Activated CD8-positive, alpha-beta memory T cell treated with anti-CD3 and anti-CD28 coated beads, Interleukin-2, amount 50 U/mL, for 48 hours (primary cell): ENCODE data around the gene SSTR5.
"Not testable (repeated sequence)": the region's sequence is repeated elsewhere in the genome, so short reads cannot be mapped to it uniquely, and the experiment has no call there.

ENCODE experiments used
- DNase-seq: peaks from one replicate; pipeline ENCODE4 v3.0.0-alpha.2; 2020

Gene SSTR5

DNA sequence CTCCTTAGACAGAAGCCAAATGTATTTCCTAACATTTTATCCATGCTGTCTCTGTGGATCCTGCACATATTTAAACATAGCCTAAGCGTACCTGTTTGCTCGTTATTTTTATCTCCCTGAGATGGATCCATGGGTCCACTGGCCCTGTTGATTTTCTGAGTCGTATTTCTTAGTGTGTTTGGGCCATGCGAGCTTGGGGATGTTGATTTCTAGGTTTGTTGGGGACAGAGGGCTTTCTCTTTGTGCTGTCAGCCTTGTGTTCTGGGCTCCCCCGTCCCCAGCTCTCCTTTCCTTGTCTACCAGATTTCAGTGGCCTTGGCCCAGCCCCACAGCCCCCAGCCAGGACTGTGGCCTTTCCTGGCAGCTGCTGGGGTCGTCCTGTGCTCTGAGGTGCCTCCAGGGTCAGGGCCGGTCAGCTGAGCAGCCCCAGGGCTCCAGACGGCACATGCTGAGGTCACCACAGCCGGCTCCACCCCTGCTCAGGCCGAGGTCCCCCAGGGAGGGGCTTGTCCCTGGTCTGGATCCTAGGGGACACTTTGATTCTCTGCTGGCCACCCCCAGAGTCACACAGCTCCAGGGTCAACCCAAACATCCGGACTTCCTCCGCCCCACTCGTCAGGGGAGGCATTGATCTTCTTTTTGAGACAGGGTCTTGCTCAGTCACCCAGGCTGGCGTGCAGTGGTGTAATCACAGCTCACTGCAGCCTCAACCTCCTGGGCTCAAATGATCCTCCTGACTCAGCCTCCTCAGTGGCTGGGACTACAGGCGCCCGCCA lies 4.4 kb downstream of the SSTR5 start:
- no peak for DNase-seq

DNA sequence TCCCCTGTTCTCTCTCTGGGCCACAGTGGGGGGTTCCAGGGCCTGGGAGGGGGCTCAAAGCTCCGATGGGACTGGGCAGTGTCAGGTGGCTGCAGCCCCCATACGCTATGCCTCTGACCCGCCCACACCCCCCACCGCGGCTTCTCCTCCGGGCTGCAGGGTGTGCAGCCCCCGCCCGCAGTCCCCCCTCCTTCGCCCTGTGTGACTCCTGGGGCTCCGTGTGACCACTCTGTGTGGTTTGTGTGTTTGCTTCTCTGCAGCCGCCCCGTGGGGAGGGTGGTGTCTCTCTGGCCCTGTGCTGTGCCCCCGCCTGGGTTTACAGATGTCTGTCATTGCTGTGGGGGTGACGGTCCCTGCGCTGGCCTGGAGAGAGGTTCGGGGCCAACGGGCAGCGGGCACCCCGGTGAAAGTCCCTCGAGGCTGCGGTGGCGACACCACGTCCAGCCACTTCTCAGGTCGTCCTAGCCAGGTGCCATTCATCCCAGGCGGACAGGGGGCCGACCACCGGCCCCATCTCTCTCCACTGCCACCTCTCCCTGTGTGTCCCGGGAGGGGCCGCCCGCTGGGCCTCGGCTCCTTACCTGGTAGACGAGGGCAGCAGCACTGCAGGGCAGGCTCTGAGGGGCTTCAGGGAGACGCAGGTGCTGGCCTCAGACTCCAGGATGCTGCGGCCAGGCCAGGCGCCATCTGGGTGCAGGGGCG lies 5.5 kb downstream of the SSTR5 start:
- no peak for DNase-seq

DNA sequence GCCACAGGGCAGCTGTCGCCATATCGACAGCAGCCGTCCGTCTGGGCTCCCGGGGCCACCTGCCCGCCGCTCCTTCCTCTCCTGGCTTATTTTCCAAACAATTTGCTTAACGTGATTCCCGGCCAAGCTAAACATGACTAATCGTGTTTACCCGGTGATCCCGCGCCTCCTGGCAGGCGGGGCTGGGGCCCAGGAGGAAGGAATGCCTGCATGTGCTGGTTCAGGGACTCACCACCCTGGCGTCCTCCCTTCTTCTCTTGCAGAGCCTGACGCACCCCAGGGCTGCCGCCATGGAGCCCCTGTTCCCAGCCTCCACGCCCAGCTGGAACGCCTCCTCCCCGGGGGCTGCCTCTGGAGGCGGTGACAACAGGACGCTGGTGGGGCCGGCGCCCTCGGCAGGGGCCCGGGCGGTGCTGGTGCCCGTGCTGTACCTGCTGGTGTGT lies 6.1 kb downstream of the SSTR5 start:
- DNase-seq, result no peak

DNA sequence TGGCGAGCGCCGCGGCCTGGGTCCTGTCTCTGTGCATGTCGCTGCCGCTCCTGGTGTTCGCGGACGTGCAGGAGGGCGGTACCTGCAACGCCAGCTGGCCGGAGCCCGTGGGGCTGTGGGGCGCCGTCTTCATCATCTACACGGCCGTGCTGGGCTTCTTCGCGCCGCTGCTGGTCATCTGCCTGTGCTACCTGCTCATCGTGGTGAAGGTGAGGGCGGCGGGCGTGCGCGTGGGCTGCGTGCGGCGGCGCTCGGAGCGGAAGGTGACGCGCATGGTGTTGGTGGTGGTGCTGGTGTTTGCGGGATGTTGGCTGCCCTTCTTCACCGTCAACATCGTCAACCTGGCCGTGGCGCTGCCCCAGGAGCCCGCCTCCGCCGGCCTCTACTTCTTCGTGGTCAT lies 6.8 kb downstream of the SSTR5 start:
- no peak for DNase-seq

DNA sequence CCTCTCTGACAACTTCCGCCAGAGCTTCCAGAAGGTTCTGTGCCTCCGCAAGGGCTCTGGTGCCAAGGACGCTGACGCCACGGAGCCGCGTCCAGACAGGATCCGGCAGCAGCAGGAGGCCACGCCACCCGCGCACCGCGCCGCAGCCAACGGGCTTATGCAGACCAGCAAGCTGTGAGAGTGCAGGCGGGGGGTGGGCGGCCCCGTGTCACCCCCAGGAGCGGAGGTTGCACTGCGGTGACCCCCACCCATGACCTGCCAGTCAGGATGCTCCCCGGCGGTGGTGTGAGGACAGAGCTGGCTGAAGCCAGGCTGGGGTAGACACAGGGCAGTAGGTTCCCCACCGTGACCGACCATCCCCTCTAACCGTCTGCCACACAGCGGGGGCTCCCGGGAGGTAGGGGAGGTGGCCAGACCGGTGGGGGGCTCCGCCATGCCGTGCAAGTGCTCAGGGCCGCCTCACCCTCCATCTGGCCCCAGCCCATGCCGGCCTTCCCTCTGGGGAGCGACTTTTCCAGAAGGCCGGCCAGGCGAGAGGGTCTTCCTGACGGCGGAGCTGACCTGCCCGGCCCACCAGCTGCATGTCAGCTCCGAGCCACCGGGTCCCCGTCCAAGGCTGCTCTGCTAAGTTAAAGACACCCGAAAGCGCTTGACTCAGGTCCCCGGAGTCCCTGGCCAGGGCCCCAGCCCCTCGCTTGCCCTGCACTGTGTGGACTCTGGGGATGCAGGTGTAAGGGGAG lies 7.4 kb downstream of the SSTR5 start:
- DNase-seq, result no peak

DNA sequence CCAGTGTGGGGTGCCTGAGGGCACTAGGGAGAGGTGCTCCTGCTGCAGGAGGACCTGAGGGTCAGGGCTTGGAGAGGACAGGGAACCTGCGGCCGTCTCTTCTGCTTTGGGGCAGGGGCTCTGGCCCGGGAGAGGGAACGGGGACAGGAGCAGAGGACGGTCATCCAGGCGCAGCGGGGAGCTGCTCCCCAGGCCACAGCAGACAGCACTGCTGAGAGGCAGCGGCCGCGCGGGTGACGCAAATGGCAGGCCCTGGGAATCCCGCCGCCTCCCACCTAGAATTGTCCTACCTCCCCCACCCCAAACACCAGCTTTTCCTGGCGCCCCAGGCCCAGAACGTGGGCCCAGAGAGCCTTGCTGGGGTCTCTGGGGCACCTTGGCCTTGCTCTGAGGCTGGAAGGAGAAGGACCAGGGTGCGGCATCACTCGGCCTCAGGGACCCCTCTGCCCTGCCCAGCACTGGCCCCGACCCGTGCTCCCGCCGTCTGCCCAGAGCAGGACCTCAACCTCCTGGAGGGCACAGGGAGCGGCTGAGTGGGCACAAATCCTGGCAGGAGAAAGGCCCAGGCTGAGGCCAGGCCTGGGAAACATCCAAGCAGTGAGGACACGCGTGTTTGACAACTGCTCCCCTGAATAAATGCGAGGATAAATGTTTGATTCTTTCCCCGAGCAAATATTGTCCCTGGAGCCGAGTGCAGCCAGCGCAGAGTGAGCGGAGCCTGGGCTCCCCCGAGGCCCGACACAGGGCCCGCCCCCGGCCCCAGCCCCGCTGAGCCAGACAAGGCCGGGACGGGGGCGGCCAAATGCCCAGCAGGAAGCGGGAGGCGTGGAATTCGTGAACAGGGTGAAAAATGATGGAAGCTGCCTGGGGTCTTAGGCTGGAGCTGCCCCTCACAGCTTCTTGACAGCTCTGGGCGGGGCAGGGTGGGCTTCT lies 8.5 kb downstream of the SSTR5 start:
- DNase-seq, result no peak

DNA sequence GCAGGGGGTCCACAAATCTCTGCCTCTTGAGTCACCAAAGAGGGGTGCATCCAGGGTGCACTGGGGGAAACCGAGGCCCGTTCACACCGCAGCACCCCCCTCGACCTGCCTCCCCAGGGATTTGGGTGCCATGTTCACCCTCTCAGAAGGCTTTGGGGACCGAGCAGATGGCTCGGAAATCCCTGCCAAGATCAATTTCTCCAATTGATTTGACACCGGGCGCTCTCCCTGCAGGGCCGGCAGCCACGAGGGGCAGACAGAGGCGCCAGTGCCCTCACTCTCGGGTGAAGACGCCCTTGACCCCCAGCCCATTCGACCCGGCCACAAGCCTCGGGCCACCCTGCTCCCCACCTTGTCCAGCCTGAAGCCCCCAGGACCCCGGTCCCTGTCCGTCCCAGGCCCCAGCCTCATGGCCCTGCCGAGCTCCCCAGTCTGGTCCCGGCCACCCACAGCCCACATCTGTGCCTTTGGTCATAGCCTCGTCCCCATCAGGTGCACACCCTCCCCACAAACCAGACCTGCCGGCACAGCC lies 9.3 kb downstream of the SSTR5 start:
- DNase-seq, result no peak

DNA sequence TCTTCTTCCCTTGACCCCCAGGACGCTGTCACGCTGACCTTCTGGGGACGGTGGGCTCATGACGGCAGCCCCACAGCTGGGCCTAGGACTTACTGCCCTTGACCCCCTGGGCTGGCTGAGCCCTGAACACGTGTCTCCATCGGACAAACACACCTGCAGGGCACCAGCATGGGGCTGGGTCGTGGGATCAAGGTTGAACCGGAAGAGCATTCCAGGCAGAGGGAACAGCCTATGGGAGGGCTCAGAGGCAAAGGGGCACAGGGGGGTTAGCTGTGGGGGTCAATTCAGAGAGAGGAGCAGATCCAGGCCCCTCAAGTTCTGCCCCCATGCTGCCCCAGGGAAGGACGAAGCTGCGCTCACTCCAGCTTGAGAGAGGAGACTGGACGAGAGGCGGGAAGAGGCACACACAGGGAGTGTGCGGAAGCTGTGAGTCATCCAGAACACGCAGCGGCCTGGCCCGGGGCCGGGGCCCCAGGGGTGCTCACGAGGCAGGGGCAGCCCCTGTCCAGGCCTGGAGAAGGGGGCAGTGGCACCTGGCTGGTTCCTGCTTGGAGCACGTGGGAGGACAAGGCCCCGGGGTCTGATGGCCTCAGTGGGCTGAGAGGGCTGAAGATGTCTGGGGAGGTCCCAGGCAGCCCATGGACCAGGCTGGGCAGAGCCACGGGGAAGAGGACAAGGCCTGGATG lies 9.9 kb downstream of the SSTR5 start:
- no peak for DNase-seq

DNA sequence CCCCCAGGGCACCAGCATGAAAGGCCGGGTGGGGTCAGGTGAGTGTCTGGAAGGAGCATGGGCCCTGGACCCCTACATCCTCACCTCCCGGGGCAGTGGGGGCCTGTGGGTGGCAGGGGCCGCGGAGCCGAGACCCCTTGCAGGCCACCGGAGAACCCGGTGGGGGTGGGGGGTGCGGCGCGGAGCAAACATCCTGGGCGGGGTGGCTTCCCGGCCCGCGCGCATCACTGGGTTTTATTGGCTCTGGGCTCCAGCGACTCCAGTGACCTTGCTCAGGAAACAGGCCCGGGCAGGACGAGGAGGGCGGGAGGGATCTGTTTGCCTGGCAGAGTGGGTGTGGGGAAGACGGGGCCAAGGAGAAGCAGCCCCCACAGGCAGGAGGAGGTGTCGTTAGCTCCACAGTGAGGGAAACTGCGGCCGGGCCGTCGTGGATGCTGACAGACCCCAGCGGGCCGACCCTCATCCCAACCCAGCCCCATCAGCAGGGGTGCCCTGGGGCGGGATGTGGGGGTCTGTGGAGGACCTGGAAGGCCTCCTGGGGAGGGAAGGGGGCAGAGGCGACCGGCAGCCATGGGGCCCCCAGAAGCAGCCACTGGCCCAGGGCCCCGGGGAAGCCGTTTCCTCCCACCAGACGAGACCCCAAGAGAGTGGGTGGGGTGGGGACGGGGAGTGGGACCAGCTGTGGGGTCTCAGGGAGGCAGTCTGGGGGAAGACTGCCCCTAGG lies 10.6 kb downstream of the SSTR5 start:
- no peak for DNase-seq

DNA sequence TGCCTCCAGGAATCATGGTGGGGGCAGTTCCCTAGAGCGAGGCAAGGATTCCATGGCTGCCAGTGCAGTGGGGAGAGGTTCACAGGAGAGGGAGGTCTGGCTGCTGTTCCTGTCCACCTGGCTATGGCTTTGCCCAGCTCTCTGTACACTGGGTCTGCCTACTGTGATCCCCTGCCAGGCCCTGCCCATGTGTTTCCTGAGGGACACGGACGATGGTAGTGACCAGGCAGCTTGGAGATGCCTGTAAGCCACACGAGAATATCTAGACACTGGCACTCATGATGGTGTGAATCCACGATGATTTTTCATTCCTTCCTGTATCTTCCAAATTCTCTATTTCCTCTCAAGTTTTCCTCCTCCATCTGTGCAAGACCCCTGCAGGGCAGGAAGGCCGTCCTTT lies 12.4 kb downstream of the SSTR5 start:
- DNase-seq, result no peak

DNA sequence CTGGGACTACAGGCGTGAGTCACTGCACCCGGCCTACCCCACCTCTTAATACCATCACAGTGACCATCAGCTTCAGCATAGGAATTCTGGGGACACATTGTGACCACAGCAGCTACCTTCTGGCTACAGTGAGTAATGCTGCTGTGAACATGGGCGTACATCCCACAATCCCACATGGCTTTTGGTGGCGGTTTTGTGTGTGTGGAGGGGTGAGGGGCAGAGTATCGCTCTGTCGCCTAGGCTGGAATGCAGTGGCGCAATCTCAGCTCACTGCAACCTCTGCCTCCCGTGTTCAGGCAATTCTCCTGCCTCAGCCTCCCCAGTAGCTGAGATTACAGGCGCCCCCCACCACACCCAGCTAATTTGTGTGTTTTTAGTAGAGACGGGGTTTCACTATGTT lies 13.9 kb downstream of the SSTR5 start:
- DNase-seq, result not testable (repeated sequence)

DNA sequence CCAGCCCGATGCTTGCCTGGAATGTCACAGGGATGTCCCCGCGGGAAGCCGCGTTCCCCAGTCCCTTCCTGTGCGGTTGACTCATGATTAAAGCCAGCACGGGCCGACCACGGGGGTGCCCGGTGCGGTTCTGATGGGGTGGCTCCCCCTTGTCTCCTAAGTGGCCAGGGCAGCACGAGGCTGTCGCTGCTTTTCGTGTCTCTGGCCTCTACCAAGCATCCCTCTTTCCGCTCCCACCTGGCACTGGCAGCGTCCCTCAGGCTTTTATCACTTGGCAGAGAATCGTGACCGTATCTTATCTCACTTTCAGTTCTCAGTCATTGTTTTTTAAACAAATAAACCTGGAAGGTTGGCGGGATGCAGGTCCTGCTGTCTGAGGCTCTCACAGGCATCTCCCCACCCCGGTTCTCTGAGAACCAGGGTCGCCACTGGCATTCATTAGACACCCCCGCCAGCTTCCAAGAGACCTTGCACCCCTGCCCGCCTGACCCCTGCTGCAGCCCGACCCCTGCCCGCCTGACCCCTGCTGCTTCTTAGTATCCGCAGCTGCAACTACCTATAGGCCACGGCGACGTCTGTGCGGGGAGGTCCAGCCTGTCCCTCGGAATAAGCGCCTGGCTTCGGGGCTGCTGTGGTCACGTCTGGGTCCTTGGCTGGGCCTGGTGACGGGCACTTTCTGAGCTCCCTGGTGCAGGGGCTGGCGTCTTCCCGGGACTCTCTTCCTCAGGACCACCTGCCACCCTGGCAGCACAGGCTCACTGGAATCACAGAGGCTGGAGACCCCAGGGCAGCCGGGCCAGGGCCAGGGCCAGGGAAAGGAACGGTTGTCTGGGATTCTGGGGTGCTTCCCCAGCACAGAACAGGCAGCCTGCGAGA lies 16.0 kb downstream of the SSTR5 start:
- DNase-seq, result no peak

DNA sequence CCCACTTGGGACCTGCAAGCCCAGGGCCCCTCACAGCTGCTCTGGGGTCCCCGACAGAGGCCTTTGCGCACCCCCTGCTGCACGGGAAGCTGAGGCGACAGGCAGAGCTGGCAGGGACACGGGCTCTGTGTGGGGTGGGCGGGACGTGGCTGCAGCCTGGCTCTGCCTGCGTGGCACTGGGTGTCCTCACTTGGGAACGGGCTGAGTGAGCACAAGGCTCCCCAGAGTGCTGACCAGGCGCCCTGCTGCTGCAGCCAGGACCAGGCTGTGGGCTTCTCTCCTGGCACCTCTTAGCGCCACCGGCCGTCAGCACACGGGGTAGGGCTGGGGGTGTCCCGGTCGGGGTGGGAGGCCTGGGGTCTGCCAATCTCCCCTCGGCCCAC lies 16.9 kb downstream of the SSTR5 start:
- no peak for DNase-seq

DNA sequence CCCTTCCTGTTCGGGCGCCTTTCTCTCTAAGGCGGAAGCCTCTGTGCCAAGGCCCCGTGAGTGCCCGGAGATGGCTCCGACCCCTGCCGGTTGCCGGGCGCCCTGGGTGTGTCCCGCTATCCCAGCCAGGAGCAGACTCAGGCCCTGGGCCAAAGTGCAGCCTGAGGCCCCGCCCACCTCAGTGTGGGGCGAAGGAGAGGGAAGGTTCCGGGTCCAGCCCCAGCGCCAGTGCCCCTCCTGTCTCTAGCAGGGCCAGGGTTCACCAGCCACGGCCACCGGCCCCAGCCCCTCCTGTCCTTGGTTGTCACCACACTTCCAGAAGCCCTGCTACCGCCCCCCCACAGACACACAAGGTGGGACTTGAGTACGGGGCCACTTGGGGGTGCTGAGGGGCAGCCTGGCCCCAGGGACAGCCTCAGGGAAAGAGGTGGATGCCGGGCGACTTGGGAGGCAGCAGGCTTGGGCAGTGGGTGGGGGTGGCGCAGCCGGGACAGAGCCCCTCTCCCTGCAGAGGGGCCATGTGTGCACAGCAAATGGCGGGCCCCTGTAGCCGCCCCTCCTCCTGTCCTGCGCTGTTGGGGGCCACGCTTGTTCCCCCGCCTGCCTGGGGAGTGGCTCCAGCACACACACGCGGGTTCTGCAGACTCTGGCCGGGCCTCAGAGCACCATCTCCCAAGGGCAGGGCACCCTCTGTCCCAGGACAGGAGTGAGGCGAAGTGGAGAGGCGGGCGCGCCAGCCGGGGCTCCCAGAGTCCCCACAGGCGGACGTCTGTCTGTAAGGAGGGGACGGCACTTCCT lies 17.5 kb downstream of the SSTR5 start:
- no peak for DNase-seq

DNA sequence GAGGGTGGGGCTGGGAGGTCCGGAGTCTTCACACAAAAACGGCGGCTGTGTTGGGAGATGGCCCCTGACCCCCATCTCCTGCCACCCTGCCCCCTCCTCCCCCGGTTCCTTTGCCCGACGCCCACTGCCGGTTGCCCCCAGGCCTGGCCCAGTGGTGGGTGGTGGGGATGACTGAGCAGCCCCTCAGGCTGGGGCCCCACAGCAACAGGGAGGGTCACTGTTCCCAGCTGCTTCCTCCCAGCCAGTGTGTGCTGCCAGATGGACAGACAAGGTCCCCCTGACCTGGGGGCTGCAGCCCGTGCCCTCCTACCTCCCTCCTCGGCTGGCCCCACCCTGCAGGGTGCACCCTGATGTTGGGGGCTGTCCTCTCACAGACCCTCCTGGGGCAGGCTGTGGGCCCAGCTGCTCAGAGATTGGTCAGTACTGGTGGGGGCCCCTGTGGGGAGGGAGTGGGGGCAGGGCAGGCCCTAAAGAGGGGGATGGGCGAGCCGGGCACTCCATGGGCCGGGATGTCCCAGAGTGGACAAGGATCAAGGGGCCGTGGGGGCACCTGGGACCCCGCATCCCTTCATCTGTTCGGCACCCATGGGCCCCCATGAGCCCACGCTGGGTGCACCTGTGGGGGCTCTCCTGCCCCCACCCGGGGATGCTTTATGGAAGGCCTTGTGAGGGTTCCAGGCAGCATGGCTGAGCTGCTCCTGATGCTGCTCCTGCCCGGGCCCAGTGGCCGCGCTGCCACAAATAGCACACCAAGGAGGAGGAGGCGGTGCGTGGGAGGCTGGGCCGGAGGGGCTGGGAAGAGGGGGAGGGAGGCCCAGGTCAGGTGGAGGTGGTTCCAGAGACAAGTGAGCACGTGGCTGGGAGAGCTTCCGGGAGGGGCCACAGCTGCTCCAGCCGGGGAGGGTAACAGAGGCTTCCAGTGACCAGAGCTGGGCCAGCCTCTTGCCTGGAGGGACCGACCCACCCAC lies 18.4 kb downstream of the SSTR5 start:
- no peak for DNase-seq

DNA sequence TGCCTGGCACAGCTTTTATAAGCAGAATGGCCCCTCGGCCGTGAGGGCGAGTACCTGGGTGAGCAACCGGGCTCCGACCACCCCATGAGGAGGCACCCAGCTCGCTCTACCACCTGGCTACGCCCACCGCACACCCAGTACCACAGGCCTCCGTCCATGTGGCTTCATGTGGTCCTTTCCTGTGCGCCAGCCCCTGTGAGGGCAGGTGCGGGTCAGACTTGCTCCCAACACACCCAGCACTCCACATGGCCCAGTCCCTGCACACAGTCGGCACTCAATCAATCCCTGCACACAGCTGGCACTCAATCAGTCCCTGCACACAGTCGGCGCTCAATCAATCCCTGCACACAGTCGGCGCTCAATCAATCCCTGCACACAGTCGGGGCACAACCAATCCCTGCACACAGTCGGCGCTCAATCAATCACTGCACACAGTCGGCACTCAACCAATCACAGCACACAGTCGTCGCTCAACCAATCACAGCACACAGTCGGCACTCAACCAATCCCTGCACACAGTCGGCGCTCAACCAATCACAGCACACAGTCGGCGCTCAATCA lies 19.5 kb downstream of the SSTR5 start:
- DNase-seq, result no peak

DNA sequence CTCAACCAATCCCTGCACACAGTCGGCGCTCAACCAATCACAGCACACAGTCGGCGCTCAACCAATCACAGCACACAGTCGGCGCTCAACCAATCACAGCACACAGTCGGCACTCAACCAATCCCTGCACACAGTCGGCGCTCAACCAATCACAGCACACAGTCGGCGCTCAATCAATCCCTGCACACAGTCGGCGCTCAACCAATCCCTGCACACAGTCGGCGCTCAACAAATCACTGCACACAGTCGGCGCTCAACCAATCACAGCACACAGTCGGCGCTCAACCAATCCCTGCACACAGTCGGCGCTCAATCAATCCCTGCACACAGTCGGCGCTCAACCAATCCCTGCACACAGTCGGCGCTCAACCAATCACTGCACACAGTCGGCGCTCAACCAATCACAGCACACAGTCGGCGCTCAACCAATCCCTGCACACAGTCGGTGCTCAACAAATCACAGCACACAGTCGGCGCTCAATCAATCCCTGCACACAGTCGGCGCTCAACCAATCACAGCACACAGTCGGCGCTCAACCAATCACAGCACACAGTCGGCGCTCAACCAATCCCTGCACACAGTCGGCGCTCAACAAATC lies 20.2 kb downstream of the SSTR5 start:
- DNase-seq, result not testable (repeated sequence)
